Mesothelial cell of epicardium (in vitro differentiated cells): ENCODE results near the gene UQCR11. TPM values are rescaled to one million over a fixed set of nuclear protein-coding genes. Genes with fewer than 3 reads are reported as not detected.

Source experiments
- total RNA-seq: library from RNA; stranded (reverse); gene quantifications from 3 replicates; pipeline ENCODE4 v1.2.1, GENCODE V29; 2021

Gene UQCR11
- total RNA-seq, 1 donor from 2014 or later, result 143 TPM

Other genes starting within 250 kb of the UQCR11 start
- gene NDUFS7, start 221.6 kb downstream of the UQCR11 start, total RNA-seq, result 52.2 to 56.8 TPM (median 55.9 TPM) in 3 replicates
- 41.5 to 44.5 TPM (median 42.6 TPM) in 3 replicates for gene GAMT, start 203.9 kb downstream of the UQCR11 start, total RNA-seq
- gene DAZAP1, start 197.9 kb downstream of the UQCR11 start, total RNA-seq, result 130 to 134 TPM (median 131 TPM) in 3 replicates
- 1,014 to 1,040 TPM (median 1,034 TPM) in 3 replicates for gene RPS15, start 167.1 kb downstream of the UQCR11 start, total RNA-seq
- 2.3 to 2.8 TPM (median 2.4 TPM) in 3 replicates for gene APC2, start 155.3 kb downstream of the UQCR11 start, total RNA-seq
- gene C19orf25, start 126.2 kb downstream of the UQCR11 start, total RNA-seq, result 29.4 to 34.2 TPM (median 30.0 TPM) in 3 replicates
- gene PCSK4, start 115.1 kb downstream of the UQCR11 start, total RNA-seq, result 20.9 to 24.0 TPM (median 22.6 TPM) in 3 replicates
- gene REEP6, start 114.3 kb downstream of the UQCR11 start, total RNA-seq, result 3.6 to 3.9 TPM (median 3.8 TPM) in 3 replicates
- 4.0 to 4.6 TPM (median 4.3 TPM) in 3 replicates for gene ADAMTSL5, start 92.4 kb downstream of the UQCR11 start, total RNA-seq
- gene PLK5, start 81.4 kb downstream of the UQCR11 start, total RNA-seq, result 0.38 to 0.51 TPM (median 0.38 TPM) in 3 replicates
- 91.7 to 96.3 TPM (median 93.1 TPM) in 3 replicates for gene MEX3D, start 37.1 kb downstream of the UQCR11 start, total RNA-seq
- gene MBD3, start 12.6 kb downstream of the UQCR11 start, total RNA-seq, result 103 to 111 TPM (median 105 TPM) in 3 replicates
- 227 to 248 TPM (median 239 TPM) in 3 replicates for gene TCF3, start 47.2 kb upstream of the UQCR11 start, total RNA-seq
- gene ONECUT3, start 148.0 kb upstream of the UQCR11 start, total RNA-seq, result not detected in 3 replicates
- 2.2 to 2.4 TPM (median 2.3 TPM) in 3 replicates for gene ATP8B3, start 206.8 kb upstream of the UQCR11 start, total RNA-seq
- 41.6 to 46.6 TPM (median 44.3 TPM) in 3 replicates for gene REXO1, start 243.0 kb upstream of the UQCR11 start, total RNA-seq